Activated T-cell treated with anti-CD3 and anti-CD28 coated beads, Interleukin-2, amount 50 U/mL, for 72 hours (primary cell): ENCODE results near the gene PSMB1. TPM values are rescaled to one million over a fixed set of nuclear protein-coding genes. Genes with fewer than 3 reads are reported as not detected.
"Not testable (repeated sequence)": the region's sequence is repeated elsewhere in the genome, so short reads cannot be mapped to it uniquely, and the experiment has no call there.

Source experiments
- ATAC-seq, 2 donors: fragments of 150-1000 bp; cut with Tn5 transposase; replicated peaks in 1 of 2; 2 replicates each; pipeline ENCODE4 v1.10.0; 2021; ENCODE audit warnings: moderate library complexity in 2 of 2, mild to moderate bottlenecking in 1 of 2
- DNase-seq, 2 donors: peaks; one replicate each; pipeline ENCODE4 v3.0.0; 2021 to 2022; ENCODE audit warnings: mixed read lengths in 1 of 2
- H3K27ac Mint-ChIP-seq: one replicate; pipeline ENCODE4 v1.8.0; 2022; ENCODE audit warnings: mild to moderate bottlenecking, moderate library complexity, mixed read lengths
- H3K27me3 Mint-ChIP-seq: one replicate; pipeline ENCODE4 v1.8.0; 2022; ENCODE audit warnings: low read depth, mixed read lengths
- H3K36me3 Mint-ChIP-seq, 2 donors: one replicate each; pipeline ENCODE4 v1.8.0; 2022; ENCODE audit warnings: mixed read lengths in 2 of 2, mild to moderate bottlenecking in 1 of 2; ENCODE audit not compliant: insufficient read depth in 2 of 2
- H3K4me1 Mint-ChIP-seq: one replicate; pipeline ENCODE4 v1.8.0; 2022; ENCODE audit warnings: low read depth, mixed read lengths
- H3K4me3 Mint-ChIP-seq, 2 donors: one replicate each; pipeline ENCODE4 v1.8.0; 2022; ENCODE audit warnings: mild to moderate bottlenecking in 2 of 2, mixed read lengths in 2 of 2, moderate library complexity in 2 of 2
- H3K9me3 Mint-ChIP-seq, 2 donors: one replicate each; pipeline ENCODE4 v1.8.0; 2022; ENCODE audit warnings: mixed read lengths in 2 of 2
- total RNA-seq, 2 donors: library from RNA; stranded (reverse); gene quantifications; one replicate each; pipeline ENCODE4 v1.2.3, GENCODE V29; 2022

The PSMB1 gene
- total RNA-seq, 2 donors from 2014 or later = 169 to 174 TPM

DNA sequence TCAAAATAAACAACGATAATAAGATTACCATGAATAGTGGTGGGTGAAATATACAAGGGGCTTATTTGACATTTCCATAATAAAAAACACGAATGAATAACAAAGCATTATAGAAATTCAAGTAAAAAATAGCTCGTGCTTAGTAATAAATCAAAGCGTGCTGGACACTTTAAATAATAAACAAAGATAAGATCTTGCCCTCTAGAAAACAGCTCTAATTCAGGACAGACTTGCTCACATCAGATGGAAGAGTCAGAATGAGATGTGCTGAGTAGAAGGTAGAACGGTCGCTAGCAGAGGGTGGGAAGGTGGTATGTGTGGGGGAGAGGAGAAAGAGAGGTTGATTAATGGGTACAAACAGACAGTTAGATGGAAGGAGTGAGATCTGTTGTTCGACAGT lies 27.3 kb downstream of the PSMB1 start:
- Mint-ChIP-seq H3K36me3 (no peaks in the 10 kb centered on the region), H3K4me1 (no peaks in the 10 kb centered on the region), H3K9me3 (no peaks in the 10 kb centered on the region), H3K4me3 (no peak overlapping the region), H3K27me3 (peaks cover 21% of the 10 kb centered on the region), H3K27ac (no peak overlapping the region)
- no peak for DNase-seq
- ATAC-seq = no peak

DNA sequence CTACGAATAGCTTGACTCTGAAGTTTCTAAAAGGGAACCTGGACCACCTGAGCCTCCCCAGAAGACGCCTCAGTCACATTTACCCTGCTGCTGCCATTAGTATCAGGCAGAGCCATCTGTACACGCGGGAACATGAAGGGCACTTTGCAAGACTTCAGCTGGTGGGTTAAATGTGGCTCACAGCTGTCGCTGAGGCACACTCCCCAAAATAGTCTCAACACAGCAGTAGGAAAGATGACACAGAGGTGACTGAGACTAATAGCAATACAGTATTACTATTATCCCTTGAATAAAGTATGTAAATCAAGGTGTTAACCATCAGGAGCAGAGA lies 29.0 kb downstream of the PSMB1 start:
- DNase-seq = no peak
- H3K36me3 Mint-ChIP-seq = no peaks in the 10 kb centered on the region
- no peak overlapping the region for H3K27ac Mint-ChIP-seq
- no peak overlapping the region for H3K4me3 Mint-ChIP-seq
- H3K4me1 Mint-ChIP-seq = no peaks in the 10 kb centered on the region
- peaks cover 36% of the 10 kb centered on the region for H3K27me3 Mint-ChIP-seq
- ATAC-seq = no peak
- H3K9me3 Mint-ChIP-seq = no peaks in the 10 kb centered on the region

DNA sequence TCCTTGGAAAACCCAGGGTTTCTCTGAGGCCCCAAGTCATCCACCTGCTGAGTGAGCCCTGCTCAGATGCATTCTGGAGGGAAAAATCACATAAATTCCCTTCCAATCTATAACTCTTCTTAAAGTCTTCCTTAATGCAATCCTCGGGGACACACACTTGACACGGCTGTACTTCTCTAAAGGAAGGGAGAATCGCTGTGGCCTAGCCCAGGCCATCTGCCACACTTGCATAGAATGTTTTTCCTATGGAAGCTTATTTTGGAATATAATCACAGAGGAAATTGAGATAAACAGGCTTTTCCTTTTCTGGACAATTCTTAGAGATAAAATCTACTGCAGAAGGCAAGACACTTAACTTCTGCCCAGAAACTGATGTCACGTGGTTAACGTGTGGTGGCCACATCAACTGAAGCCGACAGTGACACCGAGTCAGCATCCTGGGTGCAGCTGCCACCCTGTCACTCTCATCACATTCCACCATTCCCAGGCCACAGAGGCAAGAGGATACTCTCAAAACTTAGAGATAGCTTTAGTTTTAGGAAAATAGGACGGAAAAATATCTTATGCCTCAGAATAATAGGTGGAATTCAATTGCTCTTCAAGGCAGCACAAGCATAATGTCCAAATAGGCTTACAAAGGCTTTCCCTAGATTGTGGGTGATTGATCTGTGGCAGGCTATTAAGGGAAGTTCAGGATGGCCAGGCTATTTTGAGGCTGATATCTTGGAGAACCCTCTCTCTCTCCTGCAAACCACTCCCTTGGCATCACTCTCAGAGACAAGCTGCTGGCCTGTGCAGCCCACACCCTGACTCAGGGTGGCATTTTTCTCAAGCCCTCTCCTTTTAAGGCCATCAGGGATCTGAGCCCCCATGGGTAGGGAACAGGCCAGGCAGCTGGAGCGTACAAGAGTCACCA lies 29.6 kb downstream of the PSMB1 start:
- Mint-ChIP-seq H3K4me3 (no peak overlapping the region), H3K9me3 (no peaks in the 10 kb centered on the region), H3K27ac (no peak overlapping the region), H3K27me3 (peaks cover 42% of the 10 kb centered on the region), H3K4me1 (no peaks in the 10 kb centered on the region), H3K36me3 (no peaks in the 10 kb centered on the region)
- no peak for DNase-seq
- ATAC-seq = peak in 1 of 2 donors; percentile 32

DNA sequence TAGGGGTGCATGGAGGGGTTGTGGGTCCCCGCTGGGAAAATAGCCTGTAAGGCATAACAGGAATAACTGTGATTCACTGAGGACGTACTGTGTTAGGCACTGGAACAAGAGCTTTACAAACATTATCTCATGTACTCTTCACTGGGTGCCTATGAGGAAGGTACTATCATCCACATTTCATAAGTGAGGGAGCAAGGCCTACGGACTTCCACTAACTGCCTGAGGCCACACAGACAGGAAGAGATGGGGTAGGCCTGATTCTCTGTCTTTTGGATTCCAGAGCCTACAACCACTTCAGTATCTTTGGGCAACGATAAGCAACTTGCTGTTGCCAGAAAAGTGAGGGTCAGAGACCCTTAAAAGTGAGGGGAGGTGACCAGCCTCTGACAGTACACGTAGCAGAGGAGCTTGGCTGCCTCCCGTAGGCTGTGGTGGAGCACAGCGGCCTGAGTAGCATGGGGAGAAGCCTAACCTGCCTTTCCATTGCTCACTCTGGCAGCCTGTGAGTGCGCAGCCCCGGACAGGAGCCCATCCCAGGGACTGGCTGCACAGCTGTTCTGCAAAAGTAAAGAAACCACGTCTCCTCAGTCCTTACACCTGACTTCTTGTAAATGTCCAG lies 30.4 kb downstream of the PSMB1 start:
- DNase-seq (peak in 1 of 2 donors; percentile 21), ATAC-seq (peak; percentile 42 to 55)
- Mint-ChIP-seq H3K4me3 (no peak overlapping the region), H3K9me3 (no peaks in the 10 kb centered on the region), H3K27ac (no peak overlapping the region), H3K4me1 (no peaks in the 10 kb centered on the region), H3K27me3 (peaks cover 46% of the 10 kb centered on the region), H3K36me3 (no peaks in the 10 kb centered on the region)

DNA sequence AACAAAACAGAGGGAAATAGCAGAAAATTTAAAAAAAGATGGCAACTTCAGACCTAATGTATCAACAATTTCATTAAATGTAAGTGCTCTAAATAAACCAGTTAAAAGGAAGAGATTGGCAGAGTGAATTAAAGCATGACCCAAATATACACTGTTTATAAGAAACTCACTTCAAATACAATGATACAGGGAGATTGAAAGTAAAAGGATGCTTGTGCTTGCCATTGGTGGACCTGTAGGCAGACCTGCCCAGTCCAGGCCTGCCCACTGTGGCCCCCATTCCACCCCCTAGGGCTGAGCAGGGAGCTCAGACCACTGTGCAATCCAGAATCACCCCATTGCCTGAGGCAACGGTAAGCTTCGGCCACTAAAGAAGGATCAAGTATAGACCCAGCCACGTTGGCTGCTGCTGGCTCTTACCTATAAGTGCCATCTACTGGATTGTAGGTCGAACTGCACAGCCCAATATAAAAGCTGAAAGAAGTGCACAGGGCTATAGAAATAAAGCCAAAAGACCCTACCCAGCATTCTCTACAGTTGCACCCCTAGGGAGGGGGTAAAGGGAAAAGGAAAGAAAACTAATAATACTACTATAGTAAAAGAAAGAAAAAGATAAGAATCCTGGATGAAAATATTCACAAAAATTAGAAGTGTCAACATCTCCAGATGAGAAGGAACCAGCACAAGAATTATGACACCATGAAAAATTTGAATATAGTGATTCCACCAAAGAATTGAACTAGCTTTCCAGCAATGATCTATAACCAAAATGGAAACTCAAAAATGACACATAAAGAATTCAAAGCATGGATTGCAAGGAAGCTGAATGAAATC lies 36.1 kb downstream of the PSMB1 start:
- H3K27me3 Mint-ChIP-seq = peaks cover 48% of the 10 kb centered on the region

DNA sequence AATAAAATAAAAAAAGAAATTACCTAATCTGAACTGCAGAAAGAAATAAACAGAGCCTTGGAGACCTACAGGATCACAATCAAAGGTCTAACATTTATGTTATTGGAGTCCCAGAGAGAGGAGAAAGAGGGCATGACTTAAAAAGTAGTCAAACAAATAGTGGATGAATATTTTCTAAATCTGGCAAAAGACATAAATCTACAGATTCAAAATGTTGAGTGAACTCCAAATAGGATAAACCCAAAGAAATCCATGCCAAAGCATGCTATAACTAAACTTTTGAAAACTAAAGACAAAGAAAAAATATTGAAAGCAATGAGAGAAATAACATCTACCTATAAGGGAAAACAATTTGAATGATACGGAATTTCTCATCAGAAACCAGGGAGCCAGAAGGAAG lies 38.2 kb downstream of the PSMB1 start:
- Mint-ChIP-seq H3K36me3 (peaks cover 0 to 2% of the 10 kb centered on the region in 2 donors), H3K4me1 (peaks cover 5% of the 10 kb centered on the region), H3K27ac (no peak overlapping the region), H3K9me3 (no peaks in the 10 kb centered on the region), H3K4me3 (no peak overlapping the region), H3K27me3 (peaks cover 39% of the 10 kb centered on the region)
- DNase-seq (no peak), ATAC-seq (no peak)

More for the DNA sequence above, 36.1 kb downstream of the PSMB1 start:
- Mint-ChIP-seq H3K36me3 (no peaks in the 10 kb centered on the region), H3K9me3 (no peaks in the 10 kb centered on the region), H3K4me1 (peaks cover 5% of the 10 kb centered on the region), H3K4me3 (peak overlapping the region; percentile 49 to 57), H3K27ac (no peak overlapping the region)
- DNase-seq = peak; percentile 43 to 47
- peak; percentile 91 to 95 for ATAC-seq

DNA sequence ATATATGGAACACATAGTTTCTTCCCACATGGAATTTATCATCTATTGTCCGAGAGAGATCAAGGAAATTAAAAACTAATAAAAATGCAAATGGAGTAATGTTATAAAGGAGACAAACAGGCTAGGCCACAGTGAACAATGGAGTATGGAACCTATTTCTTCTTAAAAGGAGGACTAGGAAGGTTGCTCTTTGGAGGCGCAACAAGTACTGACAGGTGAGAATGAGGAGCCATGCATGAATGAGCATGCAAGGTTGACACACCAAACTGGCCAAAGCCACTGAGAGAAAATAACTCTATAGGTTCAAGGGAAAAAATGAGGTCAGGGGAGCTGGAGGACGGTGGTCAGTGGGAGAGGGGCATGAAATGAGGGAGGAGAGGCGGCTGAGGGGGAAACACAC lies 40.9 kb downstream of the PSMB1 start:
- Mint-ChIP-seq H3K4me1 (peaks cover 5% of the 10 kb centered on the region), H3K27me3 (peaks cover 22% of the 10 kb centered on the region), H3K4me3 (no peak overlapping the region), H3K36me3 (peaks cover 0 to 2% of the 10 kb centered on the region in 2 donors), H3K9me3 (peaks cover 0 to 1% of the 10 kb centered on the region in 2 donors), H3K27ac (no peak overlapping the region)
- DNase-seq = no peak
- no peak for ATAC-seq

DNA sequence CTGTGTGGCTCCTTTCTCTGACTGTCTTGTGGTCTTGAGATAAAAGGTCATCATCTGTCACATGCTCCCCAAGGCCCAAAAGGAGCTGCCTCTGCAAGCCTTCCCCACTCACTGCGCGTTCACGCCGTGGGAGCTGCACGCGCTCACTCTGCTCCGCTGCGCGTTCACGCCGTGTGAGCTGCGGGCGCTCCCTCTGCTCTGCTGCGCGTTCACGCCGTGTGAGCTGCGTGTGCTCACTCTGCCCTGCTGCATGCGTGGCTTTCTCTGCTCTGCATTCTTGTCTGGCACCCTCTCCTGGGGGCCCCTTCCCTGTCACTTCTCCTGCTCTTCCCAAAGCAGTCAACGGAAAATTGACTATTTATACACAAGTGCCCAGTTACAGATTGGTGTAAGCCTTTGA lies 42.5 kb downstream of the PSMB1 start:
- peaks cover 0 to 2% of the 10 kb centered on the region in 2 donors for H3K36me3 Mint-ChIP-seq
- H3K27me3 Mint-ChIP-seq = peaks cover 32% of the 10 kb centered on the region
- no peak overlapping the region for H3K4me3 Mint-ChIP-seq
- no peak for DNase-seq
- no peaks in the 10 kb centered on the region for H3K4me1 Mint-ChIP-seq
- H3K9me3 Mint-ChIP-seq = peaks cover 0 to 1% of the 10 kb centered on the region in 2 donors
- no peak for ATAC-seq
- H3K27ac Mint-ChIP-seq = no peak overlapping the region

DNA sequence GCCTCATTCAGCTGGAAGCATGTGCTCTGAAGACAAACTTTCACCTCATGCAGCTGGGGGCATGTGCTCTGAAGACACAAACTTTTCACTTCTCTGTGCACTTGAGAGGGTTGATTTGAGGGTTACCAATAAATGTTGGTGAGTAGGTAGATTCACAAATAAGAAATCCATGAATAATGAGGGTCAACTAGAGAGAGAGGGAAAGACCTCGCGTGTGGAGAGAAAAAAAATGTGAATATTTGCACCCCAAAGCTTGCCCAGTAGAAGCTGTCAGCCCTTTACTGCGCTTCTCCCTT lies 43.4 kb downstream of the PSMB1 start:
- H3K27me3 Mint-ChIP-seq = peaks cover 40% of the 10 kb centered on the region
- no peak for ATAC-seq
- no peak overlapping the region for H3K4me3 Mint-ChIP-seq
- no peaks in the 10 kb centered on the region for H3K4me1 Mint-ChIP-seq
- H3K36me3 Mint-ChIP-seq = peaks cover 0 to 2% of the 10 kb centered on the region in 2 donors
- no peak overlapping the region for H3K27ac Mint-ChIP-seq
- no peak for DNase-seq
- H3K9me3 Mint-ChIP-seq = peaks cover 0 to 1% of the 10 kb centered on the region in 2 donors

DNA sequence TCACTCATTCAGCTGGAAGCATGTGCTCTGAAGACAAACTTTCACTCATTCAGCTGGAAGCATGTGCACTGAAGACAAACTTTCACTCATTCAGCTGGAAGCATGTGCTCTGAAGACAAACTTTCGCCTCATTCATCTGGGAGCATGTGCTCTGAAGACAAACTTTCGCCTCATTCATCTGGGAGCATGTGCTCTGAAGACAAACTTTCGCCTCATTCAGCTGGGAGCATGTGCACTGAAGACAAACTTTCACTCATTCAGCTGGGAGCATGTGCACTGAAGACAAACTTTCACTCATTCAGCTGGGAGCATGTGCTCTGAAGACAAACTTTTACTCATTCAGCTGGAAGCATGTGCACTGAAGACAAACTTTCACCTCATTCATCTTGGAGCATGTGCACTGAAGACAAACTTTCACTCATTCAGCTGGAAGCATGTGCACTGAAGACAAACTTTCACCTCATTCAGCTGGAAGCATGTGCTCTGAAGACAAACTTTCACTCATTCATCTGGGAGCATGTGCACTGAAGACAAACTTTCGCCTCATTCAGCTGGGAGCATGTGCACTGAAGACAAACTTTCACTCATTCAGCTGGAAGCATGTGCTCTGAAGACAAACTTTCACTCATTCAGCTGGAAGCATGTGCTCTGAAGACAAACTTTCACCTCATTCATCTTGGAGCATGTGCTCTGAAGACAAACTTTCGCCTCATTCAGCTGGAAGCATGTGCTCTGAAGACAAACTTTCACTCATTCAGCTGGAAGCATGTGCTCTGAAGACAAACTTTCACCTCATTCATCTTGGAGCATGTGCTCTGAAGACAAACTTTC lies 44.0 kb downstream of the PSMB1 start:
- H3K9me3 Mint-ChIP-seq, DNase-seq, H3K27ac Mint-ChIP-seq, H3K4me1 Mint-ChIP-seq, H3K4me3 Mint-ChIP-seq, ATAC-seq, H3K36me3 Mint-ChIP-seq: not testable (repeated sequence)
- H3K27me3 Mint-ChIP-seq = peaks cover 40% of the 10 kb centered on the region

DNA sequence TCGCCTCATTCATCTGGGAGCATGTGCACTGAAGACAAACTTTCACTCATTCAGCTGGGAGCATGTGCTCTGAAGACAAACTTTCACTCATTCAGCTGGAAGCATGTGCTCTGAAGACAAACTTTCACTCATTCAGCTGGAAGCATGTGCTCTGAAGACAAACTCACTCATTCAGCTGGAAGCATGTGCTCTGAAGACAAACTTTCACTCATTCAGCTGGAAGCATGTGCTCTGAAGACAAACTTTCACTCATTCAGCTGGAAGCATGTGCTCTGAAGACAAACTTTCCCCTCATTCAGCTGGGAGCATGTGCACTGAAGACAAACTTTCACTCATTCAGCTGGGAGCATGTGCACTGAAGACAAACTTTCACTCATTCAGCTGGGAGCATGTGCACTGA lies 44.8 kb downstream of the PSMB1 start:
- ATAC-seq = not testable (repeated sequence)

DNA sequence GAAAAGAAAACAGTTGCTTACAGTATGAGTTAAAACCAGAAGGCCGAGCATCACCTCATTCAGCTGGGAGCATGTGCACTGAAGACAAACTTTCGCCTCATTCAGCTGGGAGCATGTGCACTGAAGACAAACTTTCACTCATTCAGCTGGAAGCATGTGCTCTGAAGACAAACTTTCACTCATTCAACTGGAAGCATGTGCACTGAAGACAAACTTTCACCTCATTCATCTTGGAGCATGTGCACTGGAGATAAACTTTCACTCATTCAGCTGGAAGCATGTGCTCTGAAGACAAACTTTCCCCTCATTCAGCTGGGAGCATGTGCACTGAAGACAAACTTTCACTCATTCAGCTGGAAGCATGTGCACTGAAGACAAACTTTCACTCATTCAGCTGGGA lies 45.4 kb downstream of the PSMB1 start:
- H3K27ac Mint-ChIP-seq, H3K36me3 Mint-ChIP-seq, H3K9me3 Mint-ChIP-seq: not testable (repeated sequence)

More for the DNA sequence above, 44.8 kb downstream of the PSMB1 start:
- DNase-seq, H3K27ac Mint-ChIP-seq, H3K9me3 Mint-ChIP-seq, H3K4me3 Mint-ChIP-seq, H3K36me3 Mint-ChIP-seq, H3K4me1 Mint-ChIP-seq: not testable (repeated sequence)
- H3K27me3 Mint-ChIP-seq = peaks cover 43% of the 10 kb centered on the region

More for the DNA sequence above, 45.4 kb downstream of the PSMB1 start:
- DNase-seq, H3K4me1 Mint-ChIP-seq, ATAC-seq, H3K4me3 Mint-ChIP-seq: not testable (repeated sequence)
- H3K27me3 Mint-ChIP-seq = peaks cover 43% of the 10 kb centered on the region
